Thyroid gland (tissue), 4 donors: ENCODE results near the gene STRA8.

Source experiments
- CTCF ChIP-seq, 6 experiments: fragments of 200-600 bp in 3 of 6; fragments of 450-650 bp in 3 of 6; sonication (generic) in 3 of 6; IDR thresholded peaks; one replicate each; pipeline ENCODE4 v1.5.1; 2016 to 2019; ENCODE audit warnings: antibody characterized with exemption in 6 of 6, mild to moderate bottlenecking in 2 of 6, inconsistent platforms in 1 of 6, moderate library complexity in 1 of 6
- POLR2A ChIP-seq, 2 donors: fragments of 450-650 bp; IDR thresholded peaks; one replicate each; pipeline ENCODE4 v1.6.1; 2017; ENCODE audit warnings: antibody characterized with exemption in 2 of 2, mild to moderate bottlenecking in 2 of 2, moderate library complexity in 1 of 2

GRCh38 chr7:135270577-135271254, 37.1 kb downstream of the STRA8 start:
- TF ChIP-seq CTCF (IDR thresholded peaks at IDR 0.05) (no peak), POLR2A (IDR thresholded peaks at IDR 0.05) (no peak)
